GM15510 (cell line): ENCODE results near the gene OR8B2.

Experiments used
- POLR2A ChIP-seq: IDR thresholded peaks from 3 replicates; pipeline ENCODE4 v1.6.1; 2011; ENCODE audit warnings: borderline replicate concordance; ENCODE audit not compliant: insufficient read length; ENCODE audit errors: extremely low read depth

The OR8B2 gene, protein sequence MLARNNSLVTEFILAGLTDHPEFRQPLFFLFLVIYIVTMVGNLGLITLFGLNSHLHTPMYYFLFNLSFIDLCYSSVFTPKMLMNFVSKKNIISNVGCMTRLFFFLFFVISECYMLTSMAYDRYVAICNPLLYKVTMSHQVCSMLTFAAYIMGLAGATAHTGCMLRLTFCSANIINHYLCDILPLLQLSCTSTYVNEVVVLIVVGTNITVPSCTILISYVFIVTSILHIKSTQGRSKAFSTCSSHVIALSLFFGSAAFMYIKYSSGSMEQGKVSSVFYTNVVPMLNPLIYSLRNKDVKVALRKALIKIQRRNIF

DNA sequence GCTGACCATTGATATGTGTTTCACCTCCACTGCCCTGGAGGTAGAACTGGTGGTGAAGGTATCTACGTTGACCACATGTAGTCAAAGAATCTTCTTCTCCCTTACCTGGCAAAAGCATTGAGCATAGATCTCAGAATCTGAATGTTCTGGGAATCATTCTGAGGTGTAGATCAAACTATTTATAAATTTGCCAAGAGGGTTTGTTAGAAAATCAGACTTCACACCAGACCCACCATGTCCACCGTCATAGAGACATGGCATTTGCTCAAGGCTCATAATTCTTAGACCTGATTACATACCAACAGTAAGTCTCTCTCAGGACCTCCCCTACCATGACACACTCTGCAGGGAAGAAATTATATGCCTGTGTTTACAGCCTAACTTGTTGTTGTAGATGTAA, at the start of gene OR8B2:
OR8B2 (minus strand) TSS at position 101 of the 400 bp plus-strand sequence. CDS start 1,156 bp downstream, outside the sequence.
- no peak for TF ChIP-seq POLR2A

DNA sequence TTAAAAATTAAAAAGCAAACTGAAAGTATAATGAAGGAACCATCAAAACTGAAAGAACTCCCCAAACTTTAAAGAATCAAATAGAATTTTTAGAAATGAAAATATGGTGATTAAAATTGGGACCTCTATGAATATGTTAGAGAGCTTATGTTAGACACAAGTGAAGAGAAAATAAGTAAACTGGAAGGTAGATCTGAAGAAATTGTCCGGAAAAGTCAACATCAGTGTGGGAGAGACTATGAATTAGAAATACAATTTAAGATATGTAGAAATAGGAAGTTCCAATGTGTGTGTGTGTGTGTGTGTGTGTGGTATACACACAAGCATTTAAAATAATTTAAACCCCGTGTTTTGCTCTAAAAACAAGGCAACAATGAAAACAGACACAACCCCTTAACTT, 45.3 kb upstream of the OR8B2 start:
- TF ChIP-seq POLR2A = no peak

DNA sequence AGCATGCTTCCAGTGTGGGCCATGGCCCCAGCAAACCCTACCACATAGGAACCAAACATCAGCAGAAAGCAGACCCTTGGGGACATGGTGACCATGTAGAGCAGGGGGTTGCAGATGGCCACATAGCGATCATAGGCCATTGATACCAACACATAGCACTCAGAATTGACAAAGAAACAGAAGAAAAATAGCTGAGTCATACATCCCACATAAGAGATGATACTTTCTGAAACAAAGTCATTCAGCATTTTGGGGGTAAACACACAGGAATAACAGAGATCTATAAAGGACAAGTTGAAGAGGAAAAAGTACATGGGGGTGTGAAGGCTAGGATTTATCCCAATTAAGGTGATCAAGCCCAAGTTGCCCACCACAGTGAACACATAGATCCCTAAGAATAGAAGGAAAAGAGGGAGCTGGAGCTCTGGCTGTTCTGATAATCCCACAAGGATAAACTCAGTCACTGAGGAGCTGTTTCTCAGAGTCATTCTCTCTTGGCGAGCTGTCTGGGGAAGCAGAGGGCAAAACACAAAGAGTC, 40.2 kb upstream of the OR8B2 start, which contains the start of gene OR8B4:
OR8B4 (minus strand) TSS at position 488 of the 538 bp plus-strand sequence; CDS start at position 488, 0 bp downstream.
- no peak for TF ChIP-seq POLR2A

DNA sequence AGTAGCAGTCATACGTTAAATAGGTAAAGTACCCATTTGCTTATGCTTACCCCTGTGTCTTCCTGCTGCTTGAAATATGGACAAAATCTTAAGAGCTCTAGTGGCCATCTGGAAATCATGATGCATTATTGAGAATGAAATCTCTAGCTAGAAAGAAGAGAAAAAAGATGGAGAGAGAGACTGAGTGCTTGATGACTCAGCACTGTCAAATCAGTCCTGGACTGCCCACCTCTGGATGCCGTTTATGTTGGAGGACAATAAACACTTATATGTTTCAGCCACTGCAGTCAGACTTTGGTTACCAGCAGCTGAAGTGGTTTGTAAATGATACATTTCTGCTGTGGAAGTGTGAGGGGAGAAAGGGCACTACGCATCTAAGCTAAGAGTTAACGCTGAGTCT, 36.7 kb upstream of the OR8B2 start:
- TF ChIP-seq POLR2A = no peak

DNA sequence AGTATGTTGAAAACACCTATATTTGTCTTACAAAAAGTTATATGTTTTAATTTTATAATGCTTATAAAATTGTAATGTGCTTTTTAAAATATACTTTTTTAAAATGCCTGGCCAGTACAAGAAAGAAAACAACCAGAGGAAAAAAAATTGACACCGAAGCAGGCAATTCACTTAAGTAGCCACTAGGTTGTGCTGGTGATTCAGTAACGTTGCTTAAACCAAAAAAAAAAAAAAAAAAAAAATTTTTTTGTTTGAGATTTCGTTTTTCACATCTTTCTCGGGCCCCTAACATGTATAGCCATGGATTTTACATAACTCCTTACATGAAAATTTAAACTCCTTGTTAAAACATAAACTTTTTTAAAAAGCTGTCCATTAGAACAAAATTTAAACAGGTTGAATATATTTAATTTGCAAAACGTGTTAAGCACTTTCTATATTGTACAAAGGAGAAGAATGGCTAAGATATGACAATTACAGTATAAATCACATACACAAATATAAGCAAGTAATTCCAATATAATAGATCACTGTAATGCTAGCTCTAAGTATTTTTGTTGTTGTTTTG, 31.1 kb upstream of the OR8B2 start:
- no peak for TF ChIP-seq POLR2A

DNA sequence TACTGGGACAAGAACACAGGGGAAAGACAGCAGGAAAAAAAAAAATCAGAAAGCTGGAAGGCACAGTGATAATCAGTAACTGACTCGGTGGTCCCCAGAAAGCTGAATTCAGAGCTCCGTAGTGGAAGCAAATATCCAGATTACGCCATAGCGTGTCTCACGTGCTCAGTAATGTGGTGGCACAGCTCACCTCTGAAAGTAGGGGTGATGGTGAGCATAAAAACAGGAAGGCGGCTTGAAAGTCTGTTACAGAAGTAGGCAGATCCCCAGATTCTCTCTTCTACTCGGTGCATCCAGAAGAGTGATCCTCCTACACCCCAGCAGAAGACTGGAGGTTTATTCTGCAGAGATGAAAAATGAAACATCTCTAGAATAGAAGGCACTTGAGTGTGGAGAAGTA, 25.6 kb upstream of the OR8B2 start:
- no peak for TF ChIP-seq POLR2A

DNA sequence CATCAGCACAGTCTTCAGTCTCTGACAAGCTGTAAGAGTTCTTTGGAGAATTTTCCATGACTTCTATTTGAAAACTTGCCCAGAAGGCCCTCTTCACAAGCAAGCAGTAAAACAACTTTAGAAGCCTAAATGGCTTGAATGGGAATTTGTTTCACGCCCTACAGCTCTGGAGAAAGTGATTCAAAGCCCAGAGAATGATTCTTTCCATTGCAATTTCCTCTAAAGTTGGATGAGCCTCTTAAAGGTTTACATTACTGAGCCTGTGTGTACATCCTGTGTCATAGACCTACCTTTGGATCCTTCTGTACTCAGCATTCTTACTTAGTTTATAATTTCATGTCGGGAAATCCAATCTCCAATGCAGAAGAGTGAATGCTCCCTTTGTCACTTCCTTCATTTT, 21.3 kb upstream of the OR8B2 start:
- no peak for TF ChIP-seq POLR2A

DNA sequence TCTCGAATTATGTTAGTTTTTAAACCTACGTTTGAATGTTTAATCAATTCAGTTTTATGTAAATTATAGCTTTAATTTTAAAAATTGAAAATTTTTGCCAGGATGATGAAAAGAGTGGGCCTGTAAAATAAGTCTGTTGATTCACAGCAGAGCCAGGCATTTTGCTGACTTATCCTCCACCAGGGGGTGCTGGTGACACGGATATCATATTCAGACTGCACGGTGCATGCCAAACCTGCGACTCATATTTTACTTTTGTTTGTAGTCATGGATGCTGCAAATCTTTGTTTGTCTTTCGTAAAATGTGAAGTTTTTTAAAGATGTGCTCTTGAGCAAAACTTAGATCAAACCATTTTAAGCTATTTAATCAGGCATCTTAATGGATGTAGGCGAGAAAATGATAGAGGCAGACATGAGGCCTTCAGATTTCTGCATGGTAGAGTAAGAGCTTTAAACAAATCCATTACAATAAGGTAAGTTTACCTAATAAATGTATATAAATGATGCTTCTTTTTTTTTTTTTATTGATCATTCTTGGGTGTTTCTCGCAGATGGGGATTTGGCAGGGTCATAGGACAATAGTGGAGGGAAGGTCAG, 18.1 kb upstream of the OR8B2 start:
- no peak for TF ChIP-seq POLR2A

DNA sequence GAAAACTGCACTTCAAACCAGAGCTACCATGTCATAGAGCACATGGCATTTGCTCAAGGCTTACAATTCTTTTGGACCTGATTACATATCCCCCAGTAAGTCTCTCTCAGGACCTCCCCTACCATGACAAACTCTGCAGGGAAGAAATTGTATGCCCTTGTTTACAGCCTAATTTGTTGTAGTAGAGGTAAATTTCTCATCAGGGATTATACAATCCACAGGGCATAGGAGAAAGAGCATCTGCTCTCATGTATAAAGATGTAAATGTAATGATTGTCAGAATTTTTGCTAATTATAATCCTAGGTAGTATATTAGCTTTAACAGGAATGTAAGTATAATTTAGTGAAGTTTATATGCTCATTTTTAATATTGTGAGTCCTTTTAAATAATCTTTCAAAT, 14.6 kb upstream of the OR8B2 start, which contains the start of gene OR8B3:
OR8B3 (minus strand) TSS at position 101 of the 400 bp plus-strand sequence. CDS start 1,673 bp downstream, outside the sequence.
- TF ChIP-seq POLR2A = no peak

DNA sequence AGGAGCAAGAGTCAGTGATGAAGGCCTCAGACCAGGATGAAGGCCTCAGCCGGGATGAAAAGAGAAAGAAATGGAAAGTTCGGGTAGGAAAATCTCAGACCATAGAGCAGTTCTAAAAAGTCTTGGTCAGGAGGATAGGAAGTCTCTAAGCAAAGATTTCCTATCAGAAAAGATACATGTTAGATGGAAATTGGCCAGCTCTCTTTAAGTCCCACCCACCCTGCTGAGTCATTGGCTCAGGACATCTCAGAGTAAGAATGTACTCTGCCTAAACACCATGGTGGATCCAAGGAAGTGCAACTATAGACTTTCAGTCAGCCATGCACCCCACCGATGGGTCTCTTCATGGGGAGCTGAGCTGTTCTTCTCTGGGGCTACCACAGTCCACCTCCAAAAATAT, 10.1 kb upstream of the OR8B2 start:
- no peak for TF ChIP-seq POLR2A

DNA sequence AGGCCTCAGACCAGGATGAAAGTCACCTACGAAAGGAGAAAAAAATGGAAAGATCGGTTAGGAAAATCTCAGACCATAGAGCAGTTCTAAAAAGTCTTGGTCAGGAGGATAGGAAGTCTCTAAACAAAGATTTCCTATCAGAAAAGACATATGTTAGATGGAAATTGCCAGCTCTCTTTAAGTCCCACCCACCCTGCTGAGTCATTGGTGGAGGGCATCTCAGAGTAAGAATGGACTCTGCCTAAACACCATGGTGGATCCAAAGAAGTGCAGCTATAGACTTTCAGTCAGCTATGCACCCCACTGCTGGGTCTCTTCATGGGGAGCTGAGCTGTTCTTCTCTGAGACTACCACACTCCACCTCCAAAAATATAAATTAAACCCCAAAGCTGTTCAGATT, 3.7 kb downstream of the OR8B2 start:
- no peak for TF ChIP-seq POLR2A

DNA sequence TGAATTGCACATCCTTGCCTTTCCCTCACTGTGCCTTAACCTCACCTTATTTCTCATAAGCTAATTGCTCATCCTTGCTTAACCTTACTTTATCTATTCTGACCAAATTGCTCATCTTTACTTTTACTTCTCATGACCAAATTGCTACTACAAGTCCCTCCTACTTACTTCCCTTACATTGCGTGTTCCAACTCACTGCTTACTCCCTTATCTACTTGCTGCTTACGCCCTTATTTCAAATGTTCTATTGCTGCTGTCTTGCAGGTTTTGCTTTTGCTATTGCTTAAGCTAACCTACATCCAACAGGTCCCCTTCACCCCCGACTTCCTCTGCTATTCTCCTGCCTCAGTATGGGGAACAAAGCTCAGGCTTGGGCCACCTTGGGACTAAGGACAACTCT, 8.0 kb downstream of the OR8B2 start:
- no peak for TF ChIP-seq POLR2A

DNA sequence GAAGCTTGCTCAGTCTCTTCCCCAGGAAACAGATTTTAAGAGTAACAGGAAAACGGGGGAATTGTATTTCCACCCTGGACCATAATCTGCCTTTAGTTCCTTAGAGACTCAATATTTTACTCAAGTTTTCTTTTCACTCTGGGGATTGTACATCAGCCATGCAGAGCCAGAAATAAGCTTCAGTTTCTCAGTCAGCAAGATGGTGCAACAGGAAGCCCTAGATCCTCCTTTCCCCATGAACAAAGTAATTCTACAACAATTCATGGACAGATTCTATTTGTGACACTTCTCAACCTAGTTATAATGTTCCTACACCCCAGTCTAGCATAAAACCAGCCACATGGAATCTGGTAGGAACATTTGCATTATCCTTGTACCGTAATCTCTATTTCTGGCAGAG, 24.7 kb downstream of the OR8B2 start:
- TF ChIP-seq POLR2A = no peak

DNA sequence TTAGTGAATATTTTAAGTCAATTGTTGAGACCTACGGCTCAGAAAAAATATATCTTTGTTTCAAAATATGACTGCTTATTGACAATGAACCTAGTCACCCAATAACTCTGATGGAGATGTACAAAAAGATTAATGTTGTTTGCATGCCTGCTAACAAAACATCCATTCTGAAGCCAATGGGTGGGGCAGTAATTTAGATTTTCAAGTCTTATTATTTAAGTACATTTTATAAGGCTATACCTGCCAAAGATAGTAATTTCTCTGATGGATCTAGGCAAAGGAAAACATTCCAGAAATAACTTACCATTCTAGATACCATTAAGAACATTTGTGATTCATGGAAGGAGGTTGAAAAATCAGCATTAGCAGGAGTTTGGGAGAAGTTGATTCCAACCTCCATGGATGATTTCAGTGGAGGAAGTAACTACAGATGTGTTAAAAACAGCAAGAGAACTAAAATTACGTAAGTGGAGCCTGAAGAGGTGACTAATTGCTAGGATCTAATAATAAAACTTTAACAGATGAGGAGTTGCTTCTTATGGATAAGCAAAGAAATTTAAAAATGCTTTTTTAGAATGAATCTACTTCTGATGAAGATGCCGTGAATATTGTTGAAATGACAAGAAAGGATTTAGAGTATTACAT, 37.9 kb downstream of the OR8B2 start:
- no peak for TF ChIP-seq POLR2A

DNA sequence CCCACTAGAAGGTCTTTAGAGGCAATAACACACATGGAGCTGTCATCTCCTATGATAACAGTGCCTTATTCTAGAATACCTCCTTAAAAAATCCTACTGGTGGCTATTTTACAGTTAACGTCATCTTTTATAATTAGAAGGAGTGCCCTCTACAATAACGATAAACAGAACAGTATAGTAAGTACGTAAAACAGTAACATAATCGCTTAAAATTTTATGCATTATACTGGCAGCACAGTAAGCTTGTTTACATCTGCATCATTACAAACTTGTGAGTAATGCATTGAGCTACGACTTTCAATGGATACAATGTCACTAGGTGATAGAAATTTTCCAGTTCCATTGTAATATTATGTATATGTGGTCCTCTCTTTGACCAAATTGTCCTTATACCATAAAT, 40.0 kb downstream of the OR8B2 start:
- TF ChIP-seq POLR2A = no peak
